ENCODE measurements around the gene SCAND1.
A peak's percentile ranks its signal among the peaks of the same experiment; 100 is the strongest.
"Not testable (repeated sequence)": the region's sequence is repeated elsewhere in the genome, so short reads cannot be mapped to it uniquely, and the experiment has no call there.

SCAND1 gene

GRCh38 chr20:35956616-35957015, 2.3 kb upstream of the SCAND1 start:
- DNase-seq = no peak

GRCh38 chr20:35954907-35955251, 577 bp upstream of the SCAND1 start:
- peak in 1 of 2 experiments; percentile 10 for DNase-seq

- peak; percentile 45 for DNase-seq
These were observed 709 bp downstream of the SCAND1 start for GRCh38 chr20:35953387-35954199.

GRCh38 chr20:35952480-35953386, 1.6 kb downstream of the SCAND1 start:
- DNase-seq = no peak

- DNase-seq = not testable (repeated sequence)
These were observed 2.2 kb downstream of the SCAND1 start for GRCh38 chr20:35952080-35952479.

GRCh38 chr20:35950093-35950492, 4.2 kb downstream of the SCAND1 start:
- DNase-seq = no peak

- DNase-seq = no peak
These were observed 6.4 kb downstream of the SCAND1 start for GRCh38 chr20:35947907-35948306.

GRCh38 chr20:35947489-35947888, 6.8 kb downstream of the SCAND1 start:
- DNase-seq = peak in 1 of 2 experiments; percentile 3

- DNase-seq = no peak
These were observed 12.1 kb downstream of the SCAND1 start for GRCh38 chr20:35942243-35942642.

- DNase-seq = no peak
These were observed 12.7 kb downstream of the SCAND1 start for GRCh38 chr20:35941620-35942019.

- no peak for DNase-seq
These were observed 15.0 kb downstream of the SCAND1 start for GRCh38 chr20:35939264-35939663.

GRCh38 chr20:35934050-35934449, 20.3 kb downstream of the SCAND1 start:
- no peak for DNase-seq

GRCh38 chr20:35929301-35929700, 25.0 kb downstream of the SCAND1 start:
- DNase-seq = no peak

- DNase-seq = no peak
These were observed 33.8 kb downstream of the SCAND1 start for GRCh38 chr20:35920523-35920922.

GRCh38 chr20:35918021-35918420, 36.3 kb downstream of the SCAND1 start:
- DNase-seq = no peak

- DNase-seq = no peak
These were observed 37.2 kb downstream of the SCAND1 start for GRCh38 chr20:35917077-35917476.

- no peak for DNase-seq
These were observed 41.4 kb downstream of the SCAND1 start for GRCh38 chr20:35912881-35913280.

GRCh38 chr20:35910254-35910653, 44.0 kb downstream of the SCAND1 start:
- DNase-seq = no peak

- DNase-seq = no peak
These were observed 44.5 kb downstream of the SCAND1 start for GRCh38 chr20:35909796-35910195.

- no peak for DNase-seq
These were observed 45.1 kb downstream of the SCAND1 start for GRCh38 chr20:35909176-35909575.

- no peak for DNase-seq
These were observed 46.3 kb downstream of the SCAND1 start for GRCh38 chr20:35908007-35908406.

GRCh38 chr20:35907017-35907701, 47.1 kb downstream of the SCAND1 start:
- DNase-seq = no peak

- DNase-seq = no peak
These were observed 49.2 kb downstream of the SCAND1 start for GRCh38 chr20:35904982-35905663.
